Measurements from ENCODE around the gene C1orf232. TPM values are rescaled to one million over a fixed set of nuclear protein-coding genes. Genes with fewer than 3 reads are reported as not detected.

C1orf232 gene
- total and polyA plus RNA-seq, 2 of the 13 experiments (the other 11 are each of a cell fraction or from before 2014, with no cell fraction given), result not detected

- CTCF ChIA-PET (ENCODE audit: low intra/inter-chr PET ratio, low total read pairs), result interaction anchor here (0.6 to 1.3 kb wide), 2 partner anchors 23 to 132 kb away, joined by 3 read pairs; no protein-coding TSS in a partner anchor
- 62% methylated on average over 6 of the region's 7 CpGs for WGBS (ENCODE audit: low lambda C conversion rate)
- no TSS peak for BruUV-seq (replicated peaks)
- no peak overlapping the region for H3K4me3 ChIP-seq (replicated peaks in 1 of 3; ENCODE audit: insufficient read depth in 1 of 3, low read depth in 2 of 3, low read length in 3 of 3)
- no peak overlapping the region for H3K9ac ChIP-seq (ENCODE audit: insufficient read depth, low read depth, low read length)
- H3K9me3 ChIP-seq (ENCODE audit: low read length), result no peaks in the 10 kb centered on the region
- FAIRE-seq (no peak), ATAC-seq (peak; percentile 34; the same call in 2 of the 3 replicates), DNase-seq (ENCODE audit: low spot score) (no peak)
- H3K27ac ChIP-seq (ENCODE audit: extremely low read length, insufficient read depth, low read length), result no peak overlapping the region
- H3K4me1 ChIP-seq (ENCODE audit: insufficient read depth, low read length), result no peaks in the 10 kb centered on the region
- H3K79me2 ChIP-seq (ENCODE audit: insufficient read depth, low read length), result no peaks in the 10 kb centered on the region
- intact Hi-C loops (cut with micrococcal nuclease; ENCODE audit: unreplicated experiment), result loop anchor here (1.0 kb wide), 1 partner anchor 44 kb away; the partner anchor contains the start of gene CEP85
- H4K20me1 ChIP-seq (ENCODE audit: insufficient read depth, low read length), result no peaks in the 10 kb centered on the region
- H3K27me3 ChIP-seq (ENCODE audit: control insufficient read depth in 1 of 2, insufficient read depth in 2 of 2, low read length in 2 of 2), result peaks cover 0 to 11% of the 10 kb centered on the region in 2 experiments; a peak in 2 of 5 replicates
- POLR2A ChIA-PET, result interaction anchor here (1.7 kb wide), 1 partner anchor 35 kb away, joined by 5 read pairs; no protein-coding TSS in a partner anchor
- no peak overlapping the region for H2AFZ ChIP-seq (ENCODE audit: low read length)
- in situ Hi-C loops (cut with HindIII; ENCODE audit: extremely low pct_ligation_motif_present, low pct_unique_long_range_greater_than_20kb), result no loop called here
- H3K4me2 ChIP-seq (ENCODE audit: low read depth, low read length), result no peak overlapping the region
- H3K36me3 ChIP-seq (replicated peaks in 1 of 2; ENCODE audit: control insufficient read depth in 1 of 2, insufficient read depth in 2 of 2, low read length in 2 of 2), result 0 out of 5 replicates have a peak, but pooled peaks cover 0 to 2% of the 10 kb centered on the region in 2 experiments
- no peak for TF ChIP-seq ZNF44 (CRISPR knock-in tag; IDR thresholded peaks at IDR 0.05)
- TF ChIP-seq ZNF383 (CRISPR knock-in tag; IDR thresholded peaks at IDR 0.05; ENCODE audit: borderline replicate concordance), result no peak
These were observed 21.1 kb upstream of the C1orf232 start for GRCh38 chr1:26189751-26190275.

- H3K27me3 ChIP-seq (ENCODE audit: control insufficient read depth in 1 of 2, insufficient read depth in 2 of 2, low read length in 2 of 2), result peaks cover 0 to 11% of the 10 kb centered on the region in 2 experiments; a peak in 2 of 5 replicates
- intact Hi-C loops (cut with micrococcal nuclease; ENCODE audit: unreplicated experiment) (no loop called here), in situ Hi-C loops (cut with HindIII; ENCODE audit: extremely low pct_ligation_motif_present, low pct_unique_long_range_greater_than_20kb) (no loop called here)
- no peaks in the 10 kb centered on the region for H3K79me2 ChIP-seq (ENCODE audit: insufficient read depth, low read length)
- POLR2A ChIA-PET, result interaction anchor here (1.7 kb wide), 1 partner anchor 36 kb away, joined by 5 read pairs; no protein-coding TSS in a partner anchor
- no peaks in the 10 kb centered on the region for H3K9me3 ChIP-seq (ENCODE audit: low read length)
- no peak overlapping the region for H3K4me3 ChIP-seq (replicated peaks in 1 of 3; ENCODE audit: insufficient read depth in 1 of 3, low read depth in 2 of 3, low read length in 3 of 3)
- H3K9ac ChIP-seq (ENCODE audit: insufficient read depth, low read depth, low read length), result no peak overlapping the region
- ATAC-seq, result no peak
- no peak for DNase-seq (ENCODE audit: low spot score)
- no peaks in the 10 kb centered on the region for H4K20me1 ChIP-seq (ENCODE audit: insufficient read depth, low read length)
- no TSS peak for BruUV-seq (replicated peaks)
- H3K36me3 ChIP-seq (replicated peaks in 1 of 2; ENCODE audit: control insufficient read depth in 1 of 2, insufficient read depth in 2 of 2, low read length in 2 of 2), result 0 out of 5 replicates have a peak, but pooled peaks cover 0 to 2% of the 10 kb centered on the region in 2 experiments
- TF ChIP-seq NR2F1 (CRISPR knock-in tag; IDR thresholded peaks at IDR 0.05), result peak in 1 of 2 experiments; percentile 48; a peak in 1 of 4 replicates
- TF ChIP-seq NR2C2 (CRISPR knock-in tag; IDR thresholded peaks at IDR 0.05; ENCODE audit: borderline replicate concordance), result peak; percentile 72
- 0 out of 2 replicates have a peak, but pooled peaks have one; percentile 32 for TF ChIP-seq NR2F2 (IDR thresholded peaks at IDR 0.05; ENCODE audit: borderline replicate concordance, low read depth)
- TF ChIP-seq NR2F6 (IDR thresholded peaks at IDR 0.05), result peak; percentile 59; the same call in 1 of the 2 replicates
- no peak for TF ChIP-seq NR2F6 (CRISPR knock-in tag; IDR thresholded peaks at IDR 0.05)
- no peak for TF ChIP-seq YEATS2 (CRISPR knock-in tag; IDR thresholded peaks at IDR 0.05; ENCODE audit: borderline replicate concordance)
- TF ChIP-seq ZNF781 (CRISPR knock-in tag; IDR thresholded peaks at IDR 0.05; ENCODE audit: borderline replicate concordance, not compliant biosample characterization), result no peak
- H3K27ac ChIP-seq (ENCODE audit: extremely low read length, insufficient read depth, low read length), result no peak overlapping the region
- 31% methylated on average over 4 of the region's 6 CpGs for WGBS (ENCODE audit: low lambda C conversion rate)
- FAIRE-seq, result no peak
- H3K4me2 ChIP-seq (ENCODE audit: low read depth, low read length), result no peak overlapping the region
- H3K4me1 ChIP-seq (ENCODE audit: insufficient read depth, low read length), result no peaks in the 10 kb centered on the region
- H2AFZ ChIP-seq (ENCODE audit: low read length), result no peak overlapping the region
- CTCF ChIA-PET (ENCODE audit: low intra/inter-chr PET ratio, low total read pairs), result no interaction called here
These were observed 20.6 kb upstream of the C1orf232 start for GRCh38 chr1:26189331-26189730.

Measured in HepG2 (cell line).